RKO (cell line): ENCODE data around the gene LHPP.

Source experiments
- DNase-seq: peaks from one replicate; pipeline ENCODE4 v3.0.0-alpha.2; 2016; ENCODE audit warnings: low spot score

The LHPP gene

GRCh38 chr10:124496620-124497019, 35.0 kb downstream of the LHPP start:
- no peak for DNase-seq

- DNase-seq, result no peak
These were observed 35.7 kb downstream of the LHPP start for GRCh38 chr10:124497196-124497881.

GRCh38 chr10:124498056-124498455, 36.4 kb downstream of the LHPP start:
- no peak for DNase-seq

- no peak for DNase-seq
These were observed 39.1 kb downstream of the LHPP start for GRCh38 chr10:124500757-124501156.

GRCh38 chr10:124504711-124505110, 43.1 kb downstream of the LHPP start:
- DNase-seq, result no peak

GRCh38 chr10:124505279-124505678, 43.7 kb downstream of the LHPP start:
- DNase-seq, result no peak

- no peak for DNase-seq
These were observed 46.5 kb downstream of the LHPP start for GRCh38 chr10:124508070-124508667.

- DNase-seq, result no peak
These were observed 47.4 kb downstream of the LHPP start for GRCh38 chr10:124508907-124509454.

- DNase-seq, result no peak
These were observed 48.4 kb downstream of the LHPP start for GRCh38 chr10:124509880-124510632.

GRCh38 chr10:124510759-124511158, 49.1 kb downstream of the LHPP start:
- no peak for DNase-seq

- DNase-seq, result no peak
These were observed 49.8 kb downstream of the LHPP start for GRCh38 chr10:124511205-124512039.

- no peak for DNase-seq
These were observed 50.4 kb downstream of the LHPP start for GRCh38 chr10:124512040-124512428.

- no peak for DNase-seq
These were observed 51.0 kb downstream of the LHPP start for GRCh38 chr10:124512600-124512999.

GRCh38 chr10:124515244-124515970, 53.8 kb downstream of the LHPP start:
- DNase-seq, result no peak

GRCh38 chr10:124516181-124516580, 54.6 kb downstream of the LHPP start:
- DNase-seq, result no peak

GRCh38 chr10:124516746-124517397, 55.2 kb downstream of the LHPP start:
- no peak for DNase-seq

- DNase-seq, result no peak
These were observed 55.8 kb downstream of the LHPP start for GRCh38 chr10:124517461-124517860.

- DNase-seq, result no peak
These were observed 56.3 kb downstream of the LHPP start for GRCh38 chr10:124517931-124518330.

GRCh38 chr10:124518366-124518765, 56.7 kb downstream of the LHPP start:
- DNase-seq, result no peak

GRCh38 chr10:124520558-124521428, 59.2 kb downstream of the LHPP start:
- DNase-seq, result no peak
